Adrenal gland (tissue), 12 donors: Measurements from ENCODE around the gene ALKBH5. TPM values are rescaled to one million over a fixed set of nuclear protein-coding genes. Genes with fewer than 3 reads are reported as not detected.
A peak's percentile ranks its signal among the peaks of the same experiment; 100 is the strongest.

Experiments used
- DNase-seq, 7 donors: peaks; one replicate each; pipeline ENCODE4 v3.0.0-alpha.2; 2019 to 2020
- H3K27ac ChIP-seq, 5 donors: fragments of 200-600 bp; sonication (generic) in 4 of 5; 1 replicate in 3 of 5; 2 replicates in 2 of 5; pipeline versions ENCODE4 v1.5.1 to v1.8.0; 2016 to 2020; ENCODE audit warnings: mild to moderate bottlenecking in 1 of 5
- H3K27me3 ChIP-seq: fragments of 200-600 bp; 2 replicates; pipeline ENCODE4 v1.8.0; 2021
- H3K36me3 ChIP-seq, 2 donors: fragments of 200-600 bp; replicated peaks in 1 of 2; 1 replicate in 1 of 2; 2 replicates in 1 of 2; pipeline versions ENCODE4 v1.5.1 to v1.8.0; 2018 to 2022
- H3K4me1 ChIP-seq, 2 donors: fragments of 200-600 bp; replicated peaks in 1 of 2; 1 replicate in 1 of 2; 2 replicates in 1 of 2; pipeline versions ENCODE4 v1.5.1 to v1.8.0; 2018 to 2021
- H3K4me3 ChIP-seq, 4 donors: fragments of 200-600 bp; sonication (generic) in 3 of 4; one replicate each; pipeline ENCODE4 v1.5.1; 2016 to 2018
- H3K9me3 ChIP-seq, 3 donors: fragments of 200-600 bp; sonication (generic) in 1 of 3; replicated peaks in 1 of 3; 1 replicate in 2 of 3; 2 replicates in 1 of 3; pipeline versions ENCODE4 v1.5.1 to v1.8.0; 2016 to 2021
- POLR2A ChIP-seq, 2 donors: fragments of 450-650 bp; IDR thresholded peaks; one replicate each; pipeline ENCODE4 v1.6.1; 2017; ENCODE audit warnings: antibody characterized with exemption in 2 of 2, mild to moderate bottlenecking in 2 of 2, moderate library complexity in 1 of 2
- WGBS, 4 donors: extraction: QIAGEN DNeasy Blood & Tissue Kit in 2 of 4; methylation state at CpG; one replicate each; pipeline versions ENCODE4 v1.1.5 to v1.1.7; 2013 to 2017; 5-methylcytosine and 5-hydroxymethylcytosine counted together
- intact Hi-C, 2 donors: fragments of 100-400 bp; cut with DNase I; formaldehyde crosslinking; loops; one replicate each; pipeline versions ENCODE4 v1.14.1 to v1.15.0; 2022 to 2023
- polyA plus RNA-seq, 3 donors: library from polyadenylated mRNA; stranded (reverse); fragments of 200-250 nt in 2 of 3; fragments of 350-450 nt in 1 of 3; fragmentation: Illumina TruSeq in 1 of 3; extraction: RNeasy Lipid Tissue Mini Kit (QIAGEN cat#74804) in 1 of 3; gene quantifications; one replicate each; pipeline ENCODE4 v1.2.3, GENCODE V29; 2013 to 2014
- total RNA-seq, 9 donors: library from RNA; depleted of rRNA in 4 of 9; stranded (reverse); fragments of >200 nt in 4 of 9; fragments of 120-200 nt in 1 of 9; fragmentation: NEBNext Ultra II Directional in 1 of 9; extraction: Animal tissue kit (Norgen Biotek cat#: 25700) in 1 of 9; gene quantifications; one replicate each; pipeline versions ENCODE4 v1.1.0 to v1.2.4, GENCODE V29; 2013 to 2023
- TF ChIP-seq, protein P1 (sequence below), 6 experiments: fragments of 450-650 bp in 4 of 6; fragments of 200-600 bp in 2 of 6; sonication (generic) in 1 of 6; IDR thresholded peaks; 1 replicate in 5 of 6; 2 replicates in 1 of 6; pipeline versions ENCODE4 v1.5.1 to v1.8.0; 2016 to 2021; ENCODE audit warnings: antibody characterized with exemption in 6 of 6, mild to moderate bottlenecking in 2 of 6, moderate library complexity in 1 of 6
- donor health status: healthy with polysubstance abuse.
- donor health status: Bipolar disorder and iron deficiency.
- donor health status: DM: yes; HTN: yes; CAD: no.
- donor health status: DM: no; HTN: no; CAD: no.
- donor health status: DM: no; HTN: no; CAD: no.
- donor health status: DM: yes; HTN: yes; CAD: no.

ALKBH5 gene
- total and polyA plus RNA-seq, 12 donors = 28.4 to 154 (median 138) TPM

DNA sequence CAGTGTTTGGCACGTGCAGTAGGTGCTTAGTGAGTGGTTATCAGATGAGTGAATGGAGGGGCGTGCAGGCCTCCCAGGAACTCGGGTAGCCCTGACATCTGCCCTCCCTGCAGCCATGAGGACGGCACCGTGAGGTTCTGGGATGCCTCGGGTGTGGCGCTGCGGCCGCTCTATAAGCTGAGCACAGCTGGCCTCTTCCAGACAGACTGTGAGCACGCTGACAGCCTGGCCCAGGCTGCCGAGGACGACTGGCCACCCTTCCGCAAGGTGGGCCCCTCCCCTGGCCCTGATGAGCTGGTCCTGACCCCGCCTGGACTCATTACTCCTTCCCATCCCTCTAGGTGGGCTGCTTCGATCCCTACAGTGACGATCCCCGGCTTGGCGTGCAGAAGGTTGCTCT is 52.9 kb downstream of the ALKBH5 start:
- Histone ChIP-seq H3K4me1 (peaks cover 16 to 17% of the 10 kb centered on the region in 2 donors), H3K9me3 (no peaks in the 10 kb centered on the region), H3K27me3 (no peaks in the 10 kb centered on the region), H3K27ac (peak overlapping the region; percentile 64 to 95 (median 89)), H3K4me3 (no peak overlapping the region), H3K36me3 (peaks cover 0 to 32% of the 10 kb centered on the region in 2 donors)
- no peak for DNase-seq
- intact Hi-C loops = no loop called here
- 65 to 86% (median 80%) methylated on average over 7 to 18 of the region's 18 CpGs for WGBS, 4 donors
- TF ChIP-seq POLR2A (IDR thresholded peaks at IDR 0.05) = no peak
- TF ChIP-seq, protein P1, sequence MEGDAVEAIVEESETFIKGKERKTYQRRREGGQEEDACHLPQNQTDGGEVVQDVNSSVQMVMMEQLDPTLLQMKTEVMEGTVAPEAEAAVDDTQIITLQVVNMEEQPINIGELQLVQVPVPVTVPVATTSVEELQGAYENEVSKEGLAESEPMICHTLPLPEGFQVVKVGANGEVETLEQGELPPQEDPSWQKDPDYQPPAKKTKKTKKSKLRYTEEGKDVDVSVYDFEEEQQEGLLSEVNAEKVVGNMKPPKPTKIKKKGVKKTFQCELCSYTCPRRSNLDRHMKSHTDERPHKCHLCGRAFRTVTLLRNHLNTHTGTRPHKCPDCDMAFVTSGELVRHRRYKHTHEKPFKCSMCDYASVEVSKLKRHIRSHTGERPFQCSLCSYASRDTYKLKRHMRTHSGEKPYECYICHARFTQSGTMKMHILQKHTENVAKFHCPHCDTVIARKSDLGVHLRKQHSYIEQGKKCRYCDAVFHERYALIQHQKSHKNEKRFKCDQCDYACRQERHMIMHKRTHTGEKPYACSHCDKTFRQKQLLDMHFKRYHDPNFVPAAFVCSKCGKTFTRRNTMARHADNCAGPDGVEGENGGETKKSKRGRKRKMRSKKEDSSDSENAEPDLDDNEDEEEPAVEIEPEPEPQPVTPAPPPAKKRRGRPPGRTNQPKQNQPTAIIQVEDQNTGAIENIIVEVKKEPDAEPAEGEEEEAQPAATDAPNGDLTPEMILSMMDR (IDR thresholded peaks at IDR 0.05) = no peak

DNA sequence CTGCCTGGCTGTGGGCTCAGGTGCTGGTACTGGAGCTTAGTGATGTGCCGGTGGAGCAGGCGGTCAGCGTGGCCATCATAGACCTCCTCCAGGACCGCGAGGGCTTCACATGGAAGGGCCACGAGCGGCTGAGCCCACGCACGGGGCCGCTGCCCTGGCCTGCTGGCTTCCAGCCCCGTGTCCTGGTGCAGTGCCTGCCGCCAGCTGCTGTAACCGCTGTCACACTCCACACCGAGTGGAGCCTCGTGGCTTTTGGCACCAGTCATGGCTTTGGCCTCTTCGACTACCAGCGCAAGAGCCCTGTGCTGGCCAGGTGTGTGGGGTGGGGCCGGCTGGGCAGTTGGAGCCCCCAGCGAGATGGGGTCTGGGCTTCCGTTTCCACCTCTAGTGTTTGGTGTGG is 53.8 kb downstream of the ALKBH5 start:
- no peaks in the 10 kb centered on the region for H3K27me3 ChIP-seq
- intact Hi-C loops = no loop called here
- H3K4me3 ChIP-seq = no peak overlapping the region
- no peak overlapping the region for H3K27ac ChIP-seq
- 89 to 94% (median 94%) methylated on average over 10 to 20 of the region's 20 CpGs; no CpG with 5 or more reads in 1 of the 4 donors for WGBS, 4 donors
- TF ChIP-seq POLR2A (IDR thresholded peaks at IDR 0.05) = no peak
- TF ChIP-seq, protein P1 (IDR thresholded peaks at IDR 0.05) = no peak
- peaks cover 16 to 17% of the 10 kb centered on the region in 2 donors for H3K4me1 ChIP-seq
- H3K36me3 ChIP-seq = peaks cover 0 to 38% of the 10 kb centered on the region in 2 donors
- no peak for DNase-seq
- H3K9me3 ChIP-seq = no peaks in the 10 kb centered on the region

DNA sequence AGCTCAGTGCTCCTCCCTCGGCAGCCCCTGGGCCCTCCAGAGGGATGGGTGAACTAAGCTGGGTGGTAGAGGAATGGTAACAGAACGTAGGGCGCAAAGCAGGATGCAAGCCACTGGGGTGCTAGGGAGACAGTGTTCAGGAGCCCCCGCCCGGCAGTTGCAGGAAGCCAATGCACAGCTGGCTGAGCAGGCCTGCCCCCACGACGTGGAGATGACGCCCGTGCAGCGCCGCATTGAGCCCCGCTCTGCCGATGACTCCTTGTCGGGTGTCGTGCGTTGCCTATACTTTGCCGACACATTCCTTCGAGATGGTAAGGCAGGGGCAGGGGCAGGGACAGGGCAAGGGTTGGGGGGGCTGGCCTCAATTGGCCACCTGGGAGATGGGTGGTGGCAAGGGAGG is 54.7 kb downstream of the ALKBH5 start:
- H3K9me3 ChIP-seq = no peaks in the 10 kb centered on the region
- 78 to 96% (median 94%) methylated on average over 7 to 18 of the region's 18 CpGs for WGBS, 4 donors
- H3K36me3 ChIP-seq = peaks cover 0 to 38% of the 10 kb centered on the region in 2 donors
- no peak overlapping the region for H3K27ac ChIP-seq
- TF ChIP-seq, protein P1 (IDR thresholded peaks at IDR 0.05) = no peak
- no peak for TF ChIP-seq POLR2A (IDR thresholded peaks at IDR 0.05)
- H3K27me3 ChIP-seq = no peaks in the 10 kb centered on the region
- DNase-seq = no peak
- intact Hi-C loops = no loop called here
- no peak overlapping the region for H3K4me3 ChIP-seq
- H3K4me1 ChIP-seq = peaks cover 16 to 17% of the 10 kb centered on the region in 2 donors

DNA sequence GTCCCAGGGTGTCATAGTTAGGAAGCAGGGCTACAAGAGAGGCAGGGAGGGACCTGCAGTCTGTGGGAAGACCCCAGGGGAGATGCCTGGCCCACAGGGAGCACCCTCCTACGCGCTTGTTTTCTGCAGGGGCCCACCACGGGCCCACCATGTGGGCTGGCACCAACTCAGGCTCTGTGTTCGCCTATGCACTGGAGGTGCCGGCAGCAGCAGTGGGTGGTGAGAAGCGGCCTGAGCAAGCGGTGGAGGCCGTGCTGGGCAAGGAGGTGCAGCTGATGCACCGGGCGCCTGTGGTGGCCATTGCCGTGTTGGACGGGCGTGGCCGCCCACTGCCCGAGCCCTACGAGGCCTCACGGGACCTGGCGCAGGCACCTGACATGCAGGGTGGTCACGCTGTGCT is 56.8 kb downstream of the ALKBH5 start:
- Histone ChIP-seq H3K4me3 (no peak overlapping the region), H3K9me3 (no peaks in the 10 kb centered on the region), H3K36me3 (peaks cover 0 to 31% of the 10 kb centered on the region in 2 donors), H3K27me3 (no peaks in the 10 kb centered on the region), H3K27ac (no peak overlapping the region), H3K4me1 (peaks cover 11% of the 10 kb centered on the region in 2 donors)
- WGBS, 4 donors = 92 to 100% (median 96%) methylated on average over 3 to 19 of the region's 19 CpGs
- no peak for TF ChIP-seq POLR2A (IDR thresholded peaks at IDR 0.05)
- TF ChIP-seq, protein P1 (IDR thresholded peaks at IDR 0.05) = no peak
- no peak for DNase-seq
- intact Hi-C loops = no loop called here
